Nephron (organoid): ENCODE measurements around the gene IGF2BP2.
"Not testable (repeated sequence)": the region's sequence is repeated elsewhere in the genome, so short reads cannot be mapped to it uniquely, and the experiment has no call there.

Experiments
- H3K27ac Mint-ChIP-seq, 3 experiments: 2 replicates each; pipeline ENCODE4 v1.8.0; 2020; ENCODE audit warnings: mixed read lengths in 3 of 3, mild to moderate bottlenecking in 2 of 3, moderate library complexity in 1 of 3
- H3K27me3 Mint-ChIP-seq: 2 replicates; pipeline ENCODE4 v1.8.0; 2021; ENCODE audit warnings: low read depth, mild to moderate bottlenecking, moderate library complexity, mixed read lengths
- H3K36me3 Mint-ChIP-seq: 2 replicates; pipeline ENCODE4 v1.8.0; 2020; ENCODE audit warnings: low read depth, mixed read lengths
- H3K4me1 Mint-ChIP-seq: 2 replicates; pipeline ENCODE4 v1.8.0; 2020; ENCODE audit warnings: mixed read lengths
- H3K4me3 Mint-ChIP-seq, 3 experiments: 2 replicates each; pipeline ENCODE4 v1.8.0; 2020; ENCODE audit warnings: mild to moderate bottlenecking in 3 of 3, mixed read lengths in 3 of 3, moderate library complexity in 2 of 3
- H3K9me3 Mint-ChIP-seq: 2 replicates; pipeline ENCODE4 v1.8.0; 2020; ENCODE audit warnings: mixed read lengths
- TF ChIP-seq, protein P1 (sequence below), 3 experiments: fragments of 200-600 bp; sonication (generic); IDR thresholded peaks; one replicate each; pipeline ENCODE4 v1.5.0; 2021; ENCODE audit warnings: antibody characterized with exemption in 3 of 3; ENCODE audit not compliant: unreplicated experiment in 3 of 3

Gene IGF2BP2

GRCh38 chr3:185818267-185818875, 6.5 kb downstream of the IGF2BP2 start:
- Mint-ChIP-seq H3K4me3 (peak overlapping the region in 1 of 3 experiments; percentile 2), H3K27me3 (no peaks in the 10 kb centered on the region), H3K27ac (no peak overlapping the region), H3K36me3 (no peaks in the 10 kb centered on the region), H3K4me1 (peaks cover 69% of the 10 kb centered on the region), H3K9me3 (no peaks in the 10 kb centered on the region)
- TF ChIP-seq, protein P1, sequence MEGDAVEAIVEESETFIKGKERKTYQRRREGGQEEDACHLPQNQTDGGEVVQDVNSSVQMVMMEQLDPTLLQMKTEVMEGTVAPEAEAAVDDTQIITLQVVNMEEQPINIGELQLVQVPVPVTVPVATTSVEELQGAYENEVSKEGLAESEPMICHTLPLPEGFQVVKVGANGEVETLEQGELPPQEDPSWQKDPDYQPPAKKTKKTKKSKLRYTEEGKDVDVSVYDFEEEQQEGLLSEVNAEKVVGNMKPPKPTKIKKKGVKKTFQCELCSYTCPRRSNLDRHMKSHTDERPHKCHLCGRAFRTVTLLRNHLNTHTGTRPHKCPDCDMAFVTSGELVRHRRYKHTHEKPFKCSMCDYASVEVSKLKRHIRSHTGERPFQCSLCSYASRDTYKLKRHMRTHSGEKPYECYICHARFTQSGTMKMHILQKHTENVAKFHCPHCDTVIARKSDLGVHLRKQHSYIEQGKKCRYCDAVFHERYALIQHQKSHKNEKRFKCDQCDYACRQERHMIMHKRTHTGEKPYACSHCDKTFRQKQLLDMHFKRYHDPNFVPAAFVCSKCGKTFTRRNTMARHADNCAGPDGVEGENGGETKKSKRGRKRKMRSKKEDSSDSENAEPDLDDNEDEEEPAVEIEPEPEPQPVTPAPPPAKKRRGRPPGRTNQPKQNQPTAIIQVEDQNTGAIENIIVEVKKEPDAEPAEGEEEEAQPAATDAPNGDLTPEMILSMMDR (IDR thresholded peaks at IDR 0.05; ENCODE audit: unreplicated experiment in 3 of 3) = no peak

GRCh38 chr3:185815391-185816282, 9.2 kb downstream of the IGF2BP2 start:
- Mint-ChIP-seq H3K9me3 (no peaks in the 10 kb centered on the region), H3K27me3 (no peaks in the 10 kb centered on the region), H3K36me3 (peaks cover 9% of the 10 kb centered on the region), H3K4me1 (peaks cover 73% of the 10 kb centered on the region), H3K27ac (peak overlapping the region; percentile 18 to 81 (median 45)), H3K4me3 (peak overlapping the region in 2 of 3 experiments; percentile 1 to 24)
- TF ChIP-seq, protein P1 (IDR thresholded peaks at IDR 0.05; ENCODE audit: unreplicated experiment in 3 of 3) = no peak

DNA sequence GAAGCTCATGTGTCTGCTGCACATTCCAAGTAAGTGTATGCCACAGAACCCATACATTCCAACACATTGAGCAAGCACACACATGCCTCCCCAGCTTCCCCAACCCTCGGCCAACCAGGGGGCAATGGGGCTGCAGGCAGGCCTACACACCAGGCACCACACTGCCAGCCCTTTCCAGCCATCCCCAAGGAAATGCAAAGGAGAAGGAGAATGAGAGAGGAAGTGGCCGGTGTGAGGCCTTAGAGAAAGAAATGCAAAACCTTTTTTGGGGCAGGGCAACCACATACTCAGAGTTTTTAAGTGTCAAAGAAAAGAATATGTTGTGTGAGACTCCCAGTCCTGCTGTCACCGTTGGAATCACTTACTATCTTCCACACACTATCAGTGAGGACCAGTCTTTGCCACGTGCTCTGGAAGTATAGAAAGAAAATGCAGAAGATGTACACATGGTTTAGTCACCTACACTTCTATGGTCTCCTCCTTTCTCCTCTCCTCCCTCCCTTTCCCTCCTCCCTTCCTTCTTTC, 11.1 kb downstream of the IGF2BP2 start:
- peaks cover 61% of the 10 kb centered on the region for H3K4me1 Mint-ChIP-seq
- no peaks in the 10 kb centered on the region for H3K27me3 Mint-ChIP-seq
- peaks cover 9% of the 10 kb centered on the region for H3K36me3 Mint-ChIP-seq
- no peak overlapping the region for H3K4me3 Mint-ChIP-seq
- H3K9me3 Mint-ChIP-seq = no peaks in the 10 kb centered on the region
- peak overlapping the region; percentile 14 to 56 (median 36) for H3K27ac Mint-ChIP-seq
- TF ChIP-seq, protein P1 (IDR thresholded peaks at IDR 0.05; ENCODE audit: unreplicated experiment in 3 of 3) = no peak

DNA sequence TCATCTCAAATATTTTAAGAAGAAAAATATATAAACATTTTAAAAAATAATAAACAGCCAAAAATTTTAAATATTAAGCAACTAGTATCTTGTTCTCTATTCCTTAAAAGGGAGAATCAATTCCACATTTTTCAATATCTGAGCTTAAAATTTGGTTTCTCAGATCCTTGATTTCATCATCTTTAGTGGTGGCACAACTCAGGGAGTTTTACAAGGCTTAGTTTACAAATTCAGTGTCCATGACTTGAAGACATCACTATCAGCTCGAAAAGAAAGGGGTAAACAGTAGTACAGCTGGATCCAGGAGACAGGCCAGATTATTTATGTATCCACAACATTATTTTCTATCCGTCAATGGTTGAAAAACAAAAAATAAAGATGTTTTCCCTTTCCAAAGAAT, 11.6 kb downstream of the IGF2BP2 start:
- no peaks in the 10 kb centered on the region for H3K27me3 Mint-ChIP-seq
- no peaks in the 10 kb centered on the region for H3K9me3 Mint-ChIP-seq
- H3K27ac Mint-ChIP-seq = peak overlapping the region in 1 of 3 experiments; percentile 15
- H3K36me3 Mint-ChIP-seq = peaks cover 9% of the 10 kb centered on the region
- TF ChIP-seq, protein P1 (IDR thresholded peaks at IDR 0.05; ENCODE audit: unreplicated experiment in 3 of 3) = no peak
- peaks cover 56% of the 10 kb centered on the region for H3K4me1 Mint-ChIP-seq
- no peak overlapping the region for H3K4me3 Mint-ChIP-seq

- peaks cover 17% of the 10 kb centered on the region for H3K4me1 Mint-ChIP-seq
- TF ChIP-seq, protein P1 (IDR thresholded peaks at IDR 0.05; ENCODE audit: unreplicated experiment in 3 of 3) = no peak
- no peak overlapping the region for H3K4me3 Mint-ChIP-seq
- peaks cover 22% of the 10 kb centered on the region for H3K36me3 Mint-ChIP-seq
- no peak overlapping the region for H3K27ac Mint-ChIP-seq
- H3K9me3 Mint-ChIP-seq = no peaks in the 10 kb centered on the region
- no peaks in the 10 kb centered on the region for H3K27me3 Mint-ChIP-seq
These were observed 17.3 kb downstream of the IGF2BP2 start for GRCh38 chr3:185807445-185808068.

DNA sequence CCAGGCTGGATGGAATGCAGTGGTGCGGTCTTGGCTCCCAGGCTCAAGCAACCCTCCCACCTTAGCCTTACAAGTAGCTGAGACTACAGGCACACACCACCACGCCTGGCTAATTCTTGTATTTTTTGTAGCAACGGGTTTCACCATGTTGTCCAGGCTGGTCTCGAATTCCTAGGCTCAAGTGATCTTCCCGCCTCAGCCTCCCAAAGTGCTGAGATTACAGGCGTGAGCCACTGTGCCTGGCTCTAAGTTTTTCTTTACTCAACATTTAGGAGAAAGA, 26.1 kb downstream of the IGF2BP2 start:
- Mint-ChIP-seq H3K4me1 (peaks cover 14% of the 10 kb centered on the region), H3K36me3 (peaks cover 40% of the 10 kb centered on the region)
- not testable (repeated sequence) for H3K27me3 Mint-ChIP-seq, H3K9me3 Mint-ChIP-seq, H3K27ac Mint-ChIP-seq, H3K4me3 Mint-ChIP-seq
